SU-DHL-6 (cell line): ENCODE data around the gene PIGW.

Experiments used
- CTCF ChIP-seq: fragments of 200-600 bp; sonication (generic); IDR thresholded peaks from one replicate; pipeline ENCODE4 v1.5.1; 2017; ENCODE audit warnings: antibody characterized with exemption, mild to moderate bottlenecking, low read length, moderate library complexity; ENCODE audit not compliant: insufficient read depth, poor library complexity, severe bottlenecking
- EZH2phosphoT487 ChIP-seq: fragments of 200-600 bp; sonication (generic), shearing (Covaris generic); conservative IDR thresholded peaks from 2 replicates; pipeline ENCODE4 v1.6.1; 2018; ENCODE audit warnings: mild to moderate bottlenecking, antibody characterized with exemption, low read length, moderate library complexity, mixed read lengths

DNA sequence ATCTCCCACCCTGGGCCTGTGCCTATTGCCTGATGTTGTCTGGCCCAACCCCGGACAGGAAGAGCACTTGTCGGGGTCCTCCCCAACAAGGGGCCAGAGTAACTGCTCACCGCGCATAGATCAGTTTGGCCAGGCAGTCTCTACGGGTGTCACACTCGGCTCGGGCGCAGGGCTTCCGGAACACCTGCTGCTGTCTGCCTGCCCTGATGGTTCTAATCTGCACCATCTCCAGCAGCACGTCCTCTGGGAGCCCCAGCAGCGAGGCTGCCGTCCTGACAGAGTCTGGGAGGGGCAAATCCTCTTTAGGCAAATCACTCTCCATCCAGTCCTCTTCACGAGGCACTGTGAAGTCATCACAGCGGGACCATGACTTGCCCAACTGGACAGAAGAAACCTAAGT, 24.2 kb upstream of the PIGW start:
- TF ChIP-seq CTCF: no peak
- TF ChIP-seq EZH2phosphoT487: no peak
